GM12878 (cell line): ENCODE results near the gene ZNF81. TPM values are rescaled to one million over a fixed set of nuclear protein-coding genes. Genes with fewer than 3 reads are reported as not detected.

Experiments
- ATAC-seq: fragments of 200-7000 bp; cut with Tn5 transposase; 3 replicates; pipeline ENCODE4 v1.9.1; 2020; ENCODE audit warnings: mild to moderate bottlenecking, moderate library complexity
- BruUV-seq: library from RNA; stranded (reverse); fragments of 400-500 nt; replicated peaks from 2 replicates; lab custom pipeline; 2021; lab: Mats Ljungman, UMichigan
- CTCF ChIA-PET: fragments of 300-600 bp; sonication (Branson Sonifier 250); formaldehyde crosslinking; extraction: SDS; loops from one replicate; lab custom pipeline; 2021; ENCODE audit warnings: inconsistent platforms; lab: Yijun Ruan, JAX
- POLR2A ChIA-PET: fragments of 350-600 bp; formaldehyde crosslinking; extraction: SDS; loops from one replicate; lab custom pipeline; 2021; ENCODE audit warnings: inconsistent platforms; lab: Charles Lee
- RAD21 ChIA-PET: fragments of 300-600 bp; sonication (Branson Sonifier 250); formaldehyde crosslinking; loops from one replicate; lab custom pipeline; 2023; ENCODE audit warnings: antibody characterized with exemption; ENCODE audit not compliant: unreplicated experiment; lab: Charles Lee
- SMC1A ChIA-PET: fragments of 300-600 bp; sonication (Branson Sonifier 250); formaldehyde crosslinking; loops from one replicate; lab custom pipeline; 2023; ENCODE audit not compliant: unreplicated experiment, uncharacterized antibody; lab: Charles Lee
- DNase-seq: peaks from one replicate; pipeline ENCODE4 v3.0.0-alpha.2; 2011; ENCODE audit warnings: low read depth, low spot score
- FAIRE-seq: peaks from 3 replicates; lab custom pipeline; 2011; peaks lifted over from hg19 to GRCh38; lab: Jason Lieb, UNC
- H2AFZ ChIP-seq: 2 replicates; pipeline ENCODE4 v1.6.0; 2011; ENCODE audit warnings: low read depth, low read length, control low read depth; ENCODE audit not compliant: control insufficient read depth
- H3K27ac ChIP-seq: 2 replicates; pipeline ENCODE4 v1.5.1; 2011; ENCODE audit warnings: control low read depth; ENCODE audit not compliant: control insufficient read depth, insufficient read depth
- H3K27me3 ChIP-seq, 2 experiments: replicated peaks in 1 of 2; 2 replicates each; pipeline versions ENCODE4 v1.6.0 to v1.6.1; 2011; ENCODE audit warnings: low read length in 1 of 2; ENCODE audit not compliant: control insufficient read depth in 2 of 2, insufficient read depth in 2 of 2
- H3K36me3 ChIP-seq, 2 experiments: 2 replicates each; pipeline ENCODE4 v1.5.1; 2011; ENCODE audit warnings: low read length in 1 of 2; ENCODE audit not compliant: control insufficient read depth in 2 of 2, insufficient read depth in 2 of 2
- H3K4me1 ChIP-seq: 2 replicates; pipeline ENCODE4 v1.6.1; 2011; ENCODE audit warnings: mild to moderate bottlenecking, low read length, moderate library complexity, mixed read lengths; ENCODE audit not compliant: control insufficient read depth, insufficient read depth
- H3K4me2 ChIP-seq: 2 replicates; pipeline ENCODE4 v1.6.0; 2011; ENCODE audit warnings: control low read depth; ENCODE audit not compliant: control insufficient read depth, insufficient read depth
- H3K4me3 ChIP-seq: fragments of 200-600 bp; sonication (generic); 2 replicates; pipeline ENCODE4 v1.5.1; 2016
- H3K79me2 ChIP-seq: 2 replicates; pipeline ENCODE4 v1.6.0; 2011; ENCODE audit warnings: low read length; ENCODE audit not compliant: control insufficient read depth, insufficient read depth
- H3K9ac ChIP-seq: 2 replicates; pipeline ENCODE4 v1.8.0; 2011; ENCODE audit warnings: low read length, control low read depth, mixed read lengths; ENCODE audit not compliant: control insufficient read depth, insufficient read depth
- H3K9me3 ChIP-seq: replicated peaks from 3 replicates; pipeline ENCODE4 v1.5.1; 2011; ENCODE audit warnings: mild to moderate bottlenecking, low read length; ENCODE audit not compliant: control insufficient read depth, insufficient read depth
- H4K20me1 ChIP-seq: 2 replicates; pipeline ENCODE4 v1.6.0; 2011; ENCODE audit not compliant: control insufficient read depth, insufficient read depth
- BCL11A ChIP-seq: IDR thresholded peaks from 2 replicates; pipeline ENCODE4 v1.6.1; 2011; ENCODE audit warnings: low read depth, low read length
- EED ChIP-seq: sonication (generic); IDR thresholded peaks from 2 replicates; pipeline ENCODE4 v1.6.1; 2016; ENCODE audit warnings: antibody characterized with exemption, low read depth
- ETV6 ChIP-seq, 2 experiments: fragments of 450-650 bp in 1 of 2; IDR thresholded peaks in 1 of 2; conservative IDR thresholded peaks in 1 of 2; 2 replicates each; pipeline ENCODE4 v1.6.1; 2014; ENCODE audit warnings: antibody characterized with exemption in 1 of 2, borderline replicate concordance in 1 of 2, low read depth in 1 of 2, mild to moderate bottlenecking in 1 of 2, moderate library complexity in 1 of 2
- IRF5 ChIP-seq: fragments of 450-650 bp; IDR thresholded peaks from 2 replicates; pipeline ENCODE4 v1.6.1; 2017; ENCODE audit warnings: borderline replicate concordance
- LARP7 ChIP-seq: fragments of 450-650 bp; IDR thresholded peaks from 2 replicates; pipeline ENCODE4 v1.6.1; 2017; ENCODE audit warnings: mild to moderate bottlenecking
- PKNOX1 ChIP-seq: fragments of 450-650 bp; IDR thresholded peaks from 2 replicates; pipeline ENCODE4 v1.6.1; 2016; ENCODE audit warnings: mild to moderate bottlenecking
- POLR2AphosphoS5 ChIP-seq: IDR thresholded peaks from 2 replicates; pipeline ENCODE4 v1.6.1; 2011; ENCODE audit warnings: mild to moderate bottlenecking, low read length, inconsistent platforms
- POU2F2 ChIP-seq: IDR thresholded peaks from 3 replicates; pipeline ENCODE4 v1.6.1; 2011; ENCODE audit warnings: low read depth, mild to moderate bottlenecking, low read length, borderline replicate concordance
- RAD21 ChIP-seq: IDR thresholded peaks from 2 replicates; pipeline ENCODE4 v1.6.1; 2011; ENCODE audit warnings: mild to moderate bottlenecking, low read depth, low read length, moderate library complexity; ENCODE audit not compliant: insufficient read depth
- RFX5 ChIP-seq: IDR thresholded peaks from 2 replicates; pipeline ENCODE4 v1.6.1; 2011; ENCODE audit warnings: low read depth, low read length, improper control_type of control experiment
- TARDBP ChIP-seq: IDR thresholded peaks from 2 replicates; pipeline ENCODE4 v1.6.1; 2016; ENCODE audit warnings: borderline replicate concordance
- WGBS: methylation state at CpG from one replicate; pipeline ENCODE4 v1.1.6; 2016; ENCODE audit warnings: low lambda C conversion rate; ENCODE audit not compliant: insufficient replicate concordance, insufficient coverage; ENCODE audit errors: missing lambda C conversion rate; 5-methylcytosine and 5-hydroxymethylcytosine counted together
- in situ Hi-C: fragments of 300-500 bp; cut with MboI; formaldehyde crosslinking; loops from 9 replicates; pipeline ENCODE4 v1.14.3; 2018; ENCODE audit warnings: mixed read lengths
- intact Hi-C: fragments of 100-400 bp; cut with micrococcal nuclease; formaldehyde crosslinking; loops from one replicate; pipeline ENCODE4 v1.14.2; 2022; ENCODE audit not compliant: unreplicated experiment
- polyA plus RNA-seq, 11 experiments: library from polyadenylated mRNA; depleted of rRNA in 4 of 11; unstranded in 6 of 11; stranded (reverse) in 5 of 11; fragments of >200 nt; fragmentation: Nextera tagmentation in 4 of 11; fragmentation: Illumina TruSeq in 1 of 11; extraction: Ambion mirVana in 4 of 11; extraction: Trizol in 1 of 11; gene quantifications; 1 replicate in 1 of 11; 2 replicates in 10 of 11; pipeline versions ENCODE4 v1.2.1 to v1.2.3, GENCODE V29; 2011 to 2016; ENCODE audit warnings: inconsistent platforms in 2 of 11, missing spikeins in 2 of 11, low read depth in 1 of 11
- total RNA-seq, 4 experiments: library from RNA; depleted of rRNA in 3 of 4; stranded (reverse); fragments of >200 nt in 3 of 4; fragmentation: Illumina TruSeq in 1 of 4; extraction: Trizol in 1 of 4; gene quantifications; 2 replicates each; pipeline versions ENCODE4 v1.2.1 to v1.2.3, GENCODE V29; 2013 to 2021
- TF ChIP-seq, protein P1 (sequence below): fragments of 450-650 bp; IDR thresholded peaks from 2 replicates; pipeline ENCODE4 v1.6.1; 2017; ENCODE audit warnings: mild to moderate bottlenecking, low read depth, inconsistent platforms; ENCODE audit not compliant: poor library complexity, severe bottlenecking

ZNF81 gene
- total and polyA plus RNA-seq, 10 of the 15 experiments (the other 5 are each of a cell fraction or from before 2014, with no cell fraction given) = 3.4 to 7.2 (median 4.4) TPM

DNA sequence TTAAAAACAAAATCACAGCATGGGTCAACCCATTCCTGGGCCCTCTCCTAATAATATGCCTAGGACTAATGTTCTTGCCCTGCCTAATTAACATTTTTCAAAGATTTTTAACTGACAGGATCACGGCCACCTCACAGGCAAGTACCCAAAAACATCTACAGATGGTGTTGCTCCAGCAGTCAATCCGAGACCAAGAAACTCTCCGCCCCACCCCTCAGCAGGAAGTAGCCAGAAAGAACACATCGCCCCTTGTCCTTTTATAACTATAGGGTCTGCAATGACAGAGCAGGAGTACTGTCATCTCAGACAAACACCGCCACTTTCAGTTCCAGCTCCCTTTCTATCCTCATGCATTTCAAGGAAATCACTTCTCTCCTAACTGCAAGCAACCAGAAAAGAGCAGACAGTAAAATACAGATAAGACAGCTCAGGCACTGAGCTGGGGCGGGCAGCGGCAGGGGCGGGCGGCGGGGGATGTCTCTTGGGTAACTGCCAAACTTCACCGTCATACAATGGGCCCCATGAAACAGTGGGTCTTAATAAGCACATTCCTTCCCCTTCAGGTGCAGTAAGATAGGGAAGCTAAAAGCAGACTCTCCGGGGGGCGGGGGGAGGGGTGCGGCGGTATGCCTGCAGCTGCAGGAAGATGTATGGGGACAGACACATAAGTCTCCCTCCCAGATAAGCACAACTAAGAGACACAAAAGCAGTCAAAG lies 99.7 kb downstream of the ZNF81 start:
- ATAC-seq (peak; percentile 81), DNase-seq (no peak), FAIRE-seq (peak; percentile 18)
- ChIA-PET CTCF (interaction anchor here (0.9 to 1.2 kb wide), 4 partner anchors 8 to 104 kb away, joined by 3 to 4 read pairs (median 3); no protein-coding TSS in a partner anchor), POLR2A (interaction anchor here (0.7 kb wide), 1 partner anchor 1108 kb away, joined by 4 read pairs; no protein-coding TSS in a partner anchor), SMC1A (interaction anchor here (0.6 to 1.6 kb wide), 3 partner anchors 11 to 85 kb away, joined by 3 to 4 read pairs (median 3); no protein-coding TSS in a partner anchor), RAD21 (interaction anchor here (0.6 to 1.2 kb wide), 2 partner anchors 35 to 85 kb away, joined by 3 read pairs; no protein-coding TSS in a partner anchor)
- H3K4me1 ChIP-seq = no peaks in the 10 kb centered on the region
- WGBS = 33% methylated on average over 15 of the region's 15 CpGs
- intact Hi-C loops (no loop called here), in situ Hi-C loops (no loop called here)
- H2AFZ ChIP-seq = peak overlapping the region; percentile 63
- H3K9me3 ChIP-seq = no peaks in the 10 kb centered on the region
- H3K27me3 ChIP-seq = no peaks in the 10 kb centered on the region
- no peak overlapping the region for H3K9ac ChIP-seq
- no peaks in the 10 kb centered on the region for H3K36me3 ChIP-seq
- no peak overlapping the region for H3K4me2 ChIP-seq
- no TSS peak for BruUV-seq
- H3K4me3 ChIP-seq = no peak overlapping the region
- no peaks in the 10 kb centered on the region for H4K20me1 ChIP-seq
- H3K79me2 ChIP-seq = no peaks in the 10 kb centered on the region
- TF ChIP-seq EED = peak; percentile 32; the same call in 1 of the 2 replicates
- TF ChIP-seq, protein P1, sequence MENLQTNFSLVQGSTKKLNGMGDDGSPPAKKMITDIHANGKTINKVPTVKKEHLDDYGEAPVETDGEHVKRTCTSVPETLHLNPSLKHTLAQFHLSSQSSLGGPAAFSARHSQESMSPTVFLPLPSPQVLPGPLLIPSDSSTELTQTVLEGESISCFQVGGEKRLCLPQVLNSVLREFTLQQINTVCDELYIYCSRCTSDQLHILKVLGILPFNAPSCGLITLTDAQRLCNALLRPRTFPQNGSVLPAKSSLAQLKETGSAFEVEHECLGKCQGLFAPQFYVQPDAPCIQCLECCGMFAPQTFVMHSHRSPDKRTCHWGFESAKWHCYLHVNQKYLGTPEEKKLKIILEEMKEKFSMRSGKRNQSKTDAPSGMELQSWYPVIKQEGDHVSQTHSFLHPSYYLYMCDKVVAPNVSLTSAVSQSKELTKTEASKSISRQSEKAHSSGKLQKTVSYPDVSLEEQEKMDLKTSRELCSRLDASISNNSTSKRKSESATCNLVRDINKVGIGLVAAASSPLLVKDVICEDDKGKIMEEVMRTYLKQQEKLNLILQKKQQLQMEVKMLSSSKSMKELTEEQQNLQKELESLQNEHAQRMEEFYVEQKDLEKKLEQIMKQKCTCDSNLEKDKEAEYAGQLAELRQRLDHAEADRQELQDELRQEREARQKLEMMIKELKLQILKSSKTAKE = no peak
- TF ChIP-seq ETV6 (conservative IDR thresholded peaks at IDR 0.05 in 1 of 2, IDR thresholded peaks at IDR 0.05 in 1 of 2; ENCODE audit: borderline replicate concordance in 1 of 2, low read depth in 1 of 2) = 0 out of 4 replicates have a peak, but pooled peaks of 1 of the 2 experiments have one; percentile 28
- no peak for TF ChIP-seq BCL11A
- no peak for TF ChIP-seq RFX5
- no peak for TF ChIP-seq TARDBP
- no peak for TF ChIP-seq RAD21
- TF ChIP-seq LARP7 = no peak
- TF ChIP-seq POU2F2 = no peak
- no peak for TF ChIP-seq IRF5
- TF ChIP-seq PKNOX1 = peak; percentile 57; the same call in 1 of the 2 replicates
- TF ChIP-seq POLR2AphosphoS5 = no peak
- H3K27ac ChIP-seq = no peak overlapping the region
